CD4-positive, alpha-beta T cell (primary cell): ENCODE measurements around the gene MYO1B. TPM values are rescaled to one million over a fixed set of nuclear protein-coding genes. Genes with fewer than 3 reads are reported as not detected.

Experiments
- ATAC-seq: fragments of 200-7000 bp; cut with Tn5 transposase; one replicate; pipeline ENCODE4 v1.10.0; 2022; ENCODE audit warnings: mild to moderate bottlenecking; ENCODE audit not compliant: poor library complexity
- CTCF ChIA-PET: fragments of 350-600 bp; sonication (Branson Sonifier 250); formaldehyde crosslinking; loops from one replicate; lab custom pipeline; 2021; ENCODE audit warnings: antibody characterized with exemption, inconsistent platforms; lab: Charles Lee
- POLR2A ChIA-PET: fragments of 350-600 bp; sonication (Branson Sonifier 250); formaldehyde crosslinking; loops from one replicate; lab custom pipeline; 2021; ENCODE audit warnings: antibody characterized with exemption, inconsistent platforms; lab: Charles Lee
- DNase-seq, 14 experiments: peaks; one replicate each; pipeline ENCODE4 v3.0.0-alpha.2; 2013 to 2020; ENCODE audit warnings: mixed read lengths in 2 of 14
- H3K27ac ChIP-seq, 2 donors: one replicate each; pipeline versions ENCODE4 v1.5.1 to v1.7.0; 2013; ENCODE audit warnings: low read length in 2 of 2, low read depth in 1 of 2, mild to moderate bottlenecking in 1 of 2
- H3K27me3 ChIP-seq, 2 experiments: 1 replicate in 1 of 2; 2 replicates in 1 of 2; pipeline versions ENCODE4 v1.6.1 to v1.7.0; 2013; ENCODE audit warnings: low read length in 2 of 2, control low read depth in 1 of 2, mild to moderate bottlenecking in 1 of 2, moderate library complexity in 1 of 2; ENCODE audit not compliant: insufficient read depth in 2 of 2, control insufficient read depth in 1 of 2
- H3K36me3 ChIP-seq: one replicate; pipeline ENCODE4 v1.6.1; 2013; ENCODE audit warnings: low read length, control low read depth; ENCODE audit not compliant: insufficient read depth
- H3K4me1 ChIP-seq: one replicate; pipeline ENCODE4 v1.6.1; 2013; ENCODE audit warnings: low read length, control low read depth; ENCODE audit not compliant: insufficient read depth
- H3K4me3 ChIP-seq: one replicate; pipeline ENCODE4 v1.5.1; 2013; ENCODE audit warnings: mild to moderate bottlenecking, low read length, moderate library complexity
- H3K9me3 ChIP-seq, 2 experiments: 1 replicate in 1 of 2; 2 replicates in 1 of 2; pipeline versions ENCODE4 v1.6.1 to v1.7.0; 2013; ENCODE audit warnings: low read length in 2 of 2, mild to moderate bottlenecking in 2 of 2, control low read depth in 1 of 2, moderate library complexity in 1 of 2; ENCODE audit not compliant: control insufficient read depth in 1 of 2, insufficient read depth in 1 of 2
- H3K27ac Mint-ChIP-seq: one replicate; pipeline ENCODE4 v1.8.0; 2020; ENCODE audit warnings: mixed read lengths
- H3K27me3 Mint-ChIP-seq: one replicate; pipeline ENCODE4 v1.8.0; 2021; ENCODE audit warnings: mixed read lengths
- H3K36me3 Mint-ChIP-seq: one replicate; pipeline ENCODE4 v1.8.0; 2021; ENCODE audit warnings: low read depth, mixed read lengths
- H3K4me1 Mint-ChIP-seq: one replicate; pipeline ENCODE4 v1.8.0; 2021; ENCODE audit warnings: low read depth, mixed read lengths
- H3K4me3 Mint-ChIP-seq: one replicate; pipeline ENCODE4 v1.8.0; 2020; ENCODE audit warnings: mild to moderate bottlenecking, mixed read lengths
- H3K9me3 Mint-ChIP-seq: one replicate; pipeline ENCODE4 v1.8.0; 2020; ENCODE audit warnings: mixed read lengths
- CTCF ChIP-seq: fragments of 200-600 bp; IDR thresholded peaks from one replicate; pipeline ENCODE4 v1.8.0; 2022; ENCODE audit warnings: antibody characterized with exemption, mild to moderate bottlenecking
- intact Hi-C, 2 experiments: fragments of 100-400 bp; cut with DNase I in 1 of 2; cut with micrococcal nuclease in 1 of 2; formaldehyde crosslinking; loops; one replicate each; pipeline versions ENCODE4 v1.15.1 to v1.9.0; 2023 to 2025; cut with DNase I, micrococcal nuclease
- total RNA-seq, 174 experiments: library from RNA in 2 of 174; stranded (reverse) in 2 of 174; gene quantifications; one replicate each; pipeline ENCODE4 v1.2.3 and lab custom pipeline; 2021 to 2026

Gene MYO1B
- total RNA-seq, 2 experiments from 2014 or later: 0.98 to 1.3 TPM

- ATAC-seq: no peak
- Histone ChIP-seq H3K27me3 (no peaks in the 10 kb centered on the region), H3K4me1 (no peaks in the 10 kb centered on the region), H3K36me3 (no peaks in the 10 kb centered on the region), H3K9me3 (peaks cover 0 to 3% of the 10 kb centered on the region in 2 experiments), H3K27ac (no peak overlapping the region), H3K4me3 (no peak overlapping the region)
- Mint-ChIP-seq H3K36me3 (no peaks in the 10 kb centered on the region), H3K27ac (no peak overlapping the region), H3K4me1 (no peaks in the 10 kb centered on the region), H3K27me3 (peaks cover 12% of the 10 kb centered on the region), H3K9me3 (no peaks in the 10 kb centered on the region), H3K4me3 (no peak overlapping the region)
- intact Hi-C loops: no loop called here
- ChIA-PET CTCF (interaction anchor here (0.6 kb wide), 1 partner anchor 757 kb away, joined by 3 read pairs; no protein-coding TSS in a partner anchor), POLR2A (no interaction called here)
- no peak for DNase-seq
- TF ChIP-seq CTCF: no peak
Observed at GRCh38 chr2:191359133-191359532, 113.9 kb downstream of the MYO1B start.

GRCh38 chr2:191360918-191361317 is 115.7 kb downstream of the MYO1B start:
- H3K27me3 ChIP-seq: no peaks in the 10 kb centered on the region
- ATAC-seq (no peak), DNase-seq (no peak)
- CTCF ChIA-PET: no interaction called here
- POLR2A ChIA-PET: no interaction called here
- Mint-ChIP-seq H3K4me1 (no peaks in the 10 kb centered on the region), H3K4me3 (no peak overlapping the region), H3K36me3 (no peaks in the 10 kb centered on the region), H3K27ac (no peak overlapping the region), H3K9me3 (no peaks in the 10 kb centered on the region), H3K27me3 (peaks cover 12% of the 10 kb centered on the region)
- H3K9me3 ChIP-seq: no peaks in the 10 kb centered on the region
- H3K27ac ChIP-seq: no peak overlapping the region
- H3K36me3 ChIP-seq: no peaks in the 10 kb centered on the region
- H3K4me1 ChIP-seq: no peaks in the 10 kb centered on the region
- TF ChIP-seq CTCF: no peak
- H3K4me3 ChIP-seq: no peak overlapping the region
- intact Hi-C loops: no loop called here

GRCh38 chr2:191362841-191363240 is 117.6 kb downstream of the MYO1B start:
- Histone ChIP-seq H3K27me3 (no peaks in the 10 kb centered on the region), H3K4me1 (no peaks in the 10 kb centered on the region), H3K9me3 (no peaks in the 10 kb centered on the region), H3K27ac (no peak overlapping the region), H3K4me3 (no peak overlapping the region), H3K36me3 (no peaks in the 10 kb centered on the region)
- intact Hi-C loops: no loop called here
- Mint-ChIP-seq H3K27ac (no peak overlapping the region), H3K27me3 (peaks cover 7% of the 10 kb centered on the region), H3K4me3 (no peak overlapping the region), H3K9me3 (no peaks in the 10 kb centered on the region), H3K4me1 (no peaks in the 10 kb centered on the region), H3K36me3 (no peaks in the 10 kb centered on the region)
- ATAC-seq (no peak), DNase-seq (no peak)
- POLR2A ChIA-PET: no interaction called here
- no peak for TF ChIP-seq CTCF
- CTCF ChIA-PET: no interaction called here
